Right lobe of liver (tissue), 4 donors: ENCODE data around the gene CCDC15.

ENCODE experiments used
- POLR2A ChIP-seq: fragments of 450-650 bp; IDR thresholded peaks from one replicate; pipeline ENCODE4 v1.6.1; 2017; ENCODE audit warnings: antibody characterized with exemption, mild to moderate bottlenecking
- TF ChIP-seq, protein P1 (sequence below), 4 donors: fragments of 200-600 bp in 3 of 4; fragments of 450-650 bp in 1 of 4; IDR thresholded peaks; one replicate each; pipeline versions ENCODE4 v1.5.1 to v1.8.0; 2016 to 2022; ENCODE audit warnings: antibody characterized with exemption in 4 of 4, mild to moderate bottlenecking in 2 of 4
- donor health status: DM: no; HTN: no; CAD: no.
- donor health status: DM: no; HTN: no; CAD: no.
- donor health status: DM: no; HTN: yes; CAD: no.

- TF ChIP-seq, protein P1, sequence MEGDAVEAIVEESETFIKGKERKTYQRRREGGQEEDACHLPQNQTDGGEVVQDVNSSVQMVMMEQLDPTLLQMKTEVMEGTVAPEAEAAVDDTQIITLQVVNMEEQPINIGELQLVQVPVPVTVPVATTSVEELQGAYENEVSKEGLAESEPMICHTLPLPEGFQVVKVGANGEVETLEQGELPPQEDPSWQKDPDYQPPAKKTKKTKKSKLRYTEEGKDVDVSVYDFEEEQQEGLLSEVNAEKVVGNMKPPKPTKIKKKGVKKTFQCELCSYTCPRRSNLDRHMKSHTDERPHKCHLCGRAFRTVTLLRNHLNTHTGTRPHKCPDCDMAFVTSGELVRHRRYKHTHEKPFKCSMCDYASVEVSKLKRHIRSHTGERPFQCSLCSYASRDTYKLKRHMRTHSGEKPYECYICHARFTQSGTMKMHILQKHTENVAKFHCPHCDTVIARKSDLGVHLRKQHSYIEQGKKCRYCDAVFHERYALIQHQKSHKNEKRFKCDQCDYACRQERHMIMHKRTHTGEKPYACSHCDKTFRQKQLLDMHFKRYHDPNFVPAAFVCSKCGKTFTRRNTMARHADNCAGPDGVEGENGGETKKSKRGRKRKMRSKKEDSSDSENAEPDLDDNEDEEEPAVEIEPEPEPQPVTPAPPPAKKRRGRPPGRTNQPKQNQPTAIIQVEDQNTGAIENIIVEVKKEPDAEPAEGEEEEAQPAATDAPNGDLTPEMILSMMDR (IDR thresholded peaks at IDR 0.05), result no peak
- no peak for TF ChIP-seq POLR2A
These were observed 29.9 kb downstream of the CCDC15 start for GRCh38 chr11:124983674-124984511.
